HG02678 (cell line): Measurements from ENCODE around the gene MSL1.
"Not testable (repeated sequence)": the region's sequence is repeated elsewhere in the genome, so short reads cannot be mapped to it uniquely, and the experiment has no call there.

Source experiments
- ATAC-seq: cut with Tn5 transposase; IDR thresholded peaks from one replicate; pipeline ENCODE4 v1.9.1; 2021; ENCODE audit warnings: mild to moderate bottlenecking, moderate library complexity; ENCODE audit not compliant: unreplicated experiment

The MSL1 gene

GRCh38 chr17:40124279-40125141, 2.7 kb downstream of the MSL1 start:
- no peak for ATAC-seq

- ATAC-seq = no peak
Observed at GRCh38 chr17:40129498-40129897, 7.7 kb downstream of the MSL1 start.

GRCh38 chr17:40130352-40131042, 8.7 kb downstream of the MSL1 start:
- no peak for ATAC-seq

GRCh38 chr17:40134184-40134583, 12.4 kb downstream of the MSL1 start:
- no peak for ATAC-seq

- no peak for ATAC-seq
Observed at GRCh38 chr17:40135817-40136216, 14.0 kb downstream of the MSL1 start.

GRCh38 chr17:40139566-40140058, 17.8 kb downstream of the MSL1 start:
- ATAC-seq = peak; percentile 8

- ATAC-seq = not testable (repeated sequence)
Observed at GRCh38 chr17:40143166-40143565, 21.4 kb downstream of the MSL1 start.

GRCh38 chr17:40145476-40145875, 23.7 kb downstream of the MSL1 start:
- no peak for ATAC-seq

- ATAC-seq = no peak
Observed at GRCh38 chr17:40148527-40148926, 26.8 kb downstream of the MSL1 start.

GRCh38 chr17:40150276-40150675, 28.5 kb downstream of the MSL1 start:
- ATAC-seq = no peak

GRCh38 chr17:40151414-40151963, 29.7 kb downstream of the MSL1 start:
- no peak for ATAC-seq

- no peak for ATAC-seq
Observed at GRCh38 chr17:40153603-40154236, 31.9 kb downstream of the MSL1 start.

- ATAC-seq = no peak
Observed at GRCh38 chr17:40157973-40158372, 36.2 kb downstream of the MSL1 start.

- ATAC-seq = no peak
Observed at GRCh38 chr17:40158438-40159013, 36.8 kb downstream of the MSL1 start.

GRCh38 chr17:40159456-40159855, 37.7 kb downstream of the MSL1 start:
- ATAC-seq = no peak

- no peak for ATAC-seq
Observed at GRCh38 chr17:40167685-40168261, 46.0 kb downstream of the MSL1 start.

- ATAC-seq = no peak
Observed at GRCh38 chr17:40168262-40168832, 46.6 kb downstream of the MSL1 start.

- no peak for ATAC-seq
Observed at GRCh38 chr17:40170325-40170724, 48.6 kb downstream of the MSL1 start.

- ATAC-seq = no peak
Observed at GRCh38 chr17:40171750-40172149, 50.0 kb downstream of the MSL1 start.

GRCh38 chr17:40173091-40173777, 51.5 kb downstream of the MSL1 start:
- ATAC-seq = no peak
